Esophagus squamous epithelium (tissue), 4 donors: Measurements from ENCODE around the gene RBM28.

Experiments
- POLR2A ChIP-seq, 4 donors: fragments of 450-650 bp; IDR thresholded peaks; one replicate each; pipeline ENCODE4 v1.6.1; 2017; ENCODE audit warnings: antibody characterized with exemption in 4 of 4, mild to moderate bottlenecking in 4 of 4, moderate library complexity in 3 of 4
- TF ChIP-seq, protein P1 (sequence below), 6 experiments: fragments of 450-650 bp in 4 of 6; fragments of 200-600 bp in 2 of 6; sonication (generic) in 2 of 6; IDR thresholded peaks; one replicate each; pipeline ENCODE4 v1.5.1; 2016 to 2019; ENCODE audit warnings: antibody characterized with exemption in 6 of 6, mild to moderate bottlenecking in 4 of 6, moderate library complexity in 4 of 6

DNA sequence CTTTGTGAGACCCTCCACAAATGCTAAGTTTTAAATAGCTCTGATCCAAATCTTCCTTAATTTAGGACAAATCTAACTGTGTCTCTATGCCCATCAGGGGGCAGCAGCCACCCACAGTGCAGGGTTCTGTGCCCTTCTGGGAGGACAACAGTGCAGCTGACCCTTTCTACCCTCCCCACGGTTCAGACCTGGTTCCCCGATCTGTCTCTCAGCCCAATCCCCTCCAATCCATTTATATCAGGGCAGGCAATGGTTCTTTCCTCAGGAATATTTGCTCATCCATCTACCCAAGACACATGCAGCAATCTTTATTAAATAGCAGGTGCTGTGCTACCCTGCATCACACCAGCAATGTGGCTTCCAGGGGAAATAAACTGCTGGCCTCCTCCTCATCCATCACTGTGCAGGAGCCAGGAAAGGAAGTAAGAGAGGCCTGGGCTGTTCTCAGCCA, 4.0 kb upstream of the RBM28 start:
- TF ChIP-seq, protein P1, sequence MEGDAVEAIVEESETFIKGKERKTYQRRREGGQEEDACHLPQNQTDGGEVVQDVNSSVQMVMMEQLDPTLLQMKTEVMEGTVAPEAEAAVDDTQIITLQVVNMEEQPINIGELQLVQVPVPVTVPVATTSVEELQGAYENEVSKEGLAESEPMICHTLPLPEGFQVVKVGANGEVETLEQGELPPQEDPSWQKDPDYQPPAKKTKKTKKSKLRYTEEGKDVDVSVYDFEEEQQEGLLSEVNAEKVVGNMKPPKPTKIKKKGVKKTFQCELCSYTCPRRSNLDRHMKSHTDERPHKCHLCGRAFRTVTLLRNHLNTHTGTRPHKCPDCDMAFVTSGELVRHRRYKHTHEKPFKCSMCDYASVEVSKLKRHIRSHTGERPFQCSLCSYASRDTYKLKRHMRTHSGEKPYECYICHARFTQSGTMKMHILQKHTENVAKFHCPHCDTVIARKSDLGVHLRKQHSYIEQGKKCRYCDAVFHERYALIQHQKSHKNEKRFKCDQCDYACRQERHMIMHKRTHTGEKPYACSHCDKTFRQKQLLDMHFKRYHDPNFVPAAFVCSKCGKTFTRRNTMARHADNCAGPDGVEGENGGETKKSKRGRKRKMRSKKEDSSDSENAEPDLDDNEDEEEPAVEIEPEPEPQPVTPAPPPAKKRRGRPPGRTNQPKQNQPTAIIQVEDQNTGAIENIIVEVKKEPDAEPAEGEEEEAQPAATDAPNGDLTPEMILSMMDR (IDR thresholded peaks at IDR 0.05): peak in 5 of 6 experiments; percentile 55 to 76 (median 65)
- TF ChIP-seq POLR2A (IDR thresholded peaks at IDR 0.05): no peak
